ENCODE measurements around the gene TNS3. TPM values are rescaled to one million over a fixed set of nuclear protein-coding genes. Genes with fewer than 3 reads are reported as not detected.

TNS3 gene
- total and polyA plus RNA-seq, 2 donors (not counting 3 experiments of a cell fraction or from before 2014, with no cell fraction given): 10.4 to 45.1 TPM

GRCh38 chr7:47572939-47573757 is 8.8 kb downstream of the TNS3 start:
- Histone ChIP-seq H4K20me1 (replicated peaks; ENCODE audit: control insufficient read depth, extremely low read depth, insufficient read depth, low read length) (no peaks in the 10 kb centered on the region), H3K27ac (ENCODE audit: insufficient read depth, low read depth, low read length) (no peak overlapping the region), H2AFZ (ENCODE audit: low read depth, low read length) (no peak overlapping the region), H3K9ac (replicated peaks; ENCODE audit: extremely low read depth, insufficient read depth, low read length) (no peak overlapping the region), H3K4me3 (replicated peaks in 1 of 3; ENCODE audit: insufficient read depth in 1 of 3, low read depth in 1 of 3, low read length in 3 of 3) (no peak overlapping the region), H3K4me1 (ENCODE audit: control insufficient read depth, extremely low read depth, insufficient read depth, low read length) (peaks cover 5% of the 10 kb centered on the region), H3K79me2 (ENCODE audit: control insufficient read depth, insufficient read depth, low read length) (no peaks in the 10 kb centered on the region), H3K9me3 (replicated peaks; ENCODE audit: control insufficient read depth, insufficient read depth, low read length) (no peaks in the 10 kb centered on the region), H3K27me3 (ENCODE audit: control insufficient read depth in 2 of 2, insufficient read depth in 2 of 2, low read length in 2 of 2) (no peaks in the 10 kb centered on the region), H3K4me2 (ENCODE audit: insufficient read depth, low read length) (no peak overlapping the region), H3K9me1 (replicated peaks; ENCODE audit: control insufficient read depth, extremely low read depth, insufficient read depth, low read length) (no peaks in the 10 kb centered on the region), H3K36me3 (ENCODE audit: control insufficient read depth in 2 of 2, extremely low read depth in 1 of 2, insufficient read depth in 2 of 2, low read length in 2 of 2) (no peaks in the 10 kb centered on the region)
- TF ChIP-seq FOS (IDR thresholded peaks at IDR 0.05; ENCODE audit: borderline replicate concordance, insufficient read depth, low read length) (no peak), GATA2 (IDR thresholded peaks at IDR 0.05; ENCODE audit: insufficient read depth, insufficient read length, low read depth, low read length) (no peak), CTCF (IDR thresholded peaks at IDR 0.05; ENCODE audit: extremely low read depth in 1 of 2, insufficient read depth in 1 of 2, low read depth in 1 of 2, low read length in 2 of 2) (no peak), EZH2 (IDR thresholded peaks at IDR 0.05; ENCODE audit: borderline replicate concordance, low read depth, low read length, severe bottlenecking) (no peak), POLR2A (IDR thresholded peaks at IDR 0.05; ENCODE audit: low read depth, low read length) (no peak), MYC (IDR thresholded peaks at IDR 0.05; ENCODE audit: low read depth, low read length) (no peak), JUN (IDR thresholded peaks at IDR 0.05; ENCODE audit: borderline replicate concordance, insufficient read depth, insufficient read length, low read depth) (no peak), MAX (IDR thresholded peaks at IDR 0.05; ENCODE audit: insufficient read depth, insufficient read length) (no peak), POLR2AphosphoS5 (IDR thresholded peaks at IDR 0.05; ENCODE audit: insufficient read depth, low read depth, low read length) (no peak)
- no TSS peak for BruUV-seq (replicated peaks)
- intact Hi-C loops (cut with micrococcal nuclease): no loop called here
- DNase-seq (ENCODE audit: low read depth, low spot score) (no peak), FAIRE-seq (no peak)
- ChIA-PET POLR2A (no interaction called here), CTCF (no interaction called here)
- dilution Hi-C loops (cut with MboI; ENCODE audit: extremely low pct_ligation_motif_present, low sequenced_read_pairs): no loop called here

All from endothelial cell of umbilical vein (primary cell).